Measurements from ENCODE around the gene NUP214.

DNA sequence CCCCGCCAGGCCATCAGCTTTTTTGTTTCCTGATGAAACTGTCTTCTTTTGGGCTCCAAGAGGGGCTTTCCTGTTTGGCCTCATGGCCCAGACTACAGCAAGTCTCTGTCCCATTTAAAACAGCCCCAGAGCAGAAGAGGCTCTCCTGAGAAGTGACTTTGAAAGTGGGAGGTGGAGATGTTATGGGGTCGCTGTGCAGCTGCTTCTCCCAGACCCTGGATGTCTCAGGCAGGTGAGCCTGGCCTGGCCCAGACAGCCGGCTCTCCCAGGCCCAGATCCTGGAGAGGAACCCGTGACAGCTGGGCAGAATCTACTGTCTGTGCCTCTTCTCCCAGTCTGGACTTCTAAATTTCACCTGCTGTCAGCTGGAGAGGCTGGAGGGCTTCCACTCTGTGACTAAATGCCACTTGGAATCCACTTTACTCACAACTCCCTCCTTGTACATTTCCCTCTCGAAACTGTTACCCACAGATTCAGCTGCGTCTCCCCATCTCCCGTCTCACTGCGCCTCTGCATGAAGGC lies 130.4 kb downstream of the NUP214 start:
- TF ChIP-seq, protein P1, sequence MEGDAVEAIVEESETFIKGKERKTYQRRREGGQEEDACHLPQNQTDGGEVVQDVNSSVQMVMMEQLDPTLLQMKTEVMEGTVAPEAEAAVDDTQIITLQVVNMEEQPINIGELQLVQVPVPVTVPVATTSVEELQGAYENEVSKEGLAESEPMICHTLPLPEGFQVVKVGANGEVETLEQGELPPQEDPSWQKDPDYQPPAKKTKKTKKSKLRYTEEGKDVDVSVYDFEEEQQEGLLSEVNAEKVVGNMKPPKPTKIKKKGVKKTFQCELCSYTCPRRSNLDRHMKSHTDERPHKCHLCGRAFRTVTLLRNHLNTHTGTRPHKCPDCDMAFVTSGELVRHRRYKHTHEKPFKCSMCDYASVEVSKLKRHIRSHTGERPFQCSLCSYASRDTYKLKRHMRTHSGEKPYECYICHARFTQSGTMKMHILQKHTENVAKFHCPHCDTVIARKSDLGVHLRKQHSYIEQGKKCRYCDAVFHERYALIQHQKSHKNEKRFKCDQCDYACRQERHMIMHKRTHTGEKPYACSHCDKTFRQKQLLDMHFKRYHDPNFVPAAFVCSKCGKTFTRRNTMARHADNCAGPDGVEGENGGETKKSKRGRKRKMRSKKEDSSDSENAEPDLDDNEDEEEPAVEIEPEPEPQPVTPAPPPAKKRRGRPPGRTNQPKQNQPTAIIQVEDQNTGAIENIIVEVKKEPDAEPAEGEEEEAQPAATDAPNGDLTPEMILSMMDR (IDR thresholded peaks at IDR 0.05; ENCODE audit: insufficient read depth, low read length): no peak
- TF ChIP-seq POLR2AphosphoS5 (IDR thresholded peaks at IDR 0.05; ENCODE audit: low read depth): no peak
- TF ChIP-seq GABPA (IDR thresholded peaks at IDR 0.05; ENCODE audit: low read depth): no peak
- TF ChIP-seq, protein P2, sequence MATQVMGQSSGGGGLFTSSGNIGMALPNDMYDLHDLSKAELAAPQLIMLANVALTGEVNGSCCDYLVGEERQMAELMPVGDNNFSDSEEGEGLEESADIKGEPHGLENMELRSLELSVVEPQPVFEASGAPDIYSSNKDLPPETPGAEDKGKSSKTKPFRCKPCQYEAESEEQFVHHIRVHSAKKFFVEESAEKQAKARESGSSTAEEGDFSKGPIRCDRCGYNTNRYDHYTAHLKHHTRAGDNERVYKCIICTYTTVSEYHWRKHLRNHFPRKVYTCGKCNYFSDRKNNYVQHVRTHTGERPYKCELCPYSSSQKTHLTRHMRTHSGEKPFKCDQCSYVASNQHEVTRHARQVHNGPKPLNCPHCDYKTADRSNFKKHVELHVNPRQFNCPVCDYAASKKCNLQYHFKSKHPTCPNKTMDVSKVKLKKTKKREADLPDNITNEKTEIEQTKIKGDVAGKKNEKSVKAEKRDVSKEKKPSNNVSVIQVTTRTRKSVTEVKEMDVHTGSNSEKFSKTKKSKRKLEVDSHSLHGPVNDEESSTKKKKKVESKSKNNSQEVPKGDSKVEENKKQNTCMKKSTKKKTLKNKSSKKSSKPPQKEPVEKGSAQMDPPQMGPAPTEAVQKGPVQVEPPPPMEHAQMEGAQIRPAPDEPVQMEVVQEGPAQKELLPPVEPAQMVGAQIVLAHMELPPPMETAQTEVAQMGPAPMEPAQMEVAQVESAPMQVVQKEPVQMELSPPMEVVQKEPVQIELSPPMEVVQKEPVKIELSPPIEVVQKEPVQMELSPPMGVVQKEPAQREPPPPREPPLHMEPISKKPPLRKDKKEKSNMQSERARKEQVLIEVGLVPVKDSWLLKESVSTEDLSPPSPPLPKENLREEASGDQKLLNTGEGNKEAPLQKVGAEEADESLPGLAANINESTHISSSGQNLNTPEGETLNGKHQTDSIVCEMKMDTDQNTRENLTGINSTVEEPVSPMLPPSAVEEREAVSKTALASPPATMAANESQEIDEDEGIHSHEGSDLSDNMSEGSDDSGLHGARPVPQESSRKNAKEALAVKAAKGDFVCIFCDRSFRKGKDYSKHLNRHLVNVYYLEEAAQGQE (IDR thresholded peaks at IDR 0.05; ENCODE audit: insufficient replicate concordance, low read depth): no peak
